COLO668 (cell line): ENCODE measurements around the gene SUZ12.
"Not testable (repeated sequence)": the region's sequence is repeated elsewhere in the genome, so short reads cannot be mapped to it uniquely, and the experiment has no call there.

Source experiments
- DNase-seq: peaks from one replicate; lab custom pipeline; 2025; ENCODE audit not compliant: unreplicated experiment; lab: John Stamatoyannopoulos, UW

The SUZ12 gene

GRCh38 chr17:32033812-32034211 is 97.0 kb downstream of the SUZ12 start:
- DNase-seq: not testable (repeated sequence)

- DNase-seq: not testable (repeated sequence)
Observed at GRCh38 chr17:32040246-32040645, 103.4 kb downstream of the SUZ12 start.

- not testable (repeated sequence) for DNase-seq
Observed at GRCh38 chr17:32041306-32041875, 104.6 kb downstream of the SUZ12 start.

- not testable (repeated sequence) for DNase-seq
Observed at GRCh38 chr17:32042266-32042665, 105.5 kb downstream of the SUZ12 start.

GRCh38 chr17:32045611-32046010 is 108.8 kb downstream of the SUZ12 start:
- DNase-seq: not testable (repeated sequence)

GRCh38 chr17:32047663-32048062 is 110.9 kb downstream of the SUZ12 start:
- not testable (repeated sequence) for DNase-seq
